GM18526 (cell line): ENCODE data around the gene PCCA.

Source experiments
- POLR2A ChIP-seq: IDR thresholded peaks from 3 replicates; pipeline ENCODE4 v1.6.1; 2011; ENCODE audit not compliant: insufficient read length; ENCODE audit errors: extremely low read depth

Gene PCCA

DNA sequence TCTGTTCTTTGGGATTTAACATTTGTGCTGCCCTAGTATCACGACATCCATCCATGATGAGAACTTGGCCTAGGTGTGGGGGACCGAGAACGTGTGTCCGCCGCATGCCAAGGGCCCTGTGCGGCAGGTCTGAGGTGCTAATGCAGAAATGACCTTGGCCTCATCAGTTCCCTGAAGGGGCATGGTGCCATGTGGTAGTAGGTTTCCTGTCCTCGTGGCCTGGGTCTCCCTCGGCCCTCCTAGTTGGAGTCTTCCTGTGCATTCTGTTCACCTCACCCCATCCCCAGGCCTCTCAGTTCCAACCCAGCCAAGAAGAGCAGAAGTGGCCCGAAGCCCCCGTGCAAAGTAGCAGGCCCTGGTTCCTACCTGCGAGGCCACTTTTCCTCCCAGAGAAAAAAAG is 439.9 kb downstream of the PCCA start:
- no peak for TF ChIP-seq POLR2A

DNA sequence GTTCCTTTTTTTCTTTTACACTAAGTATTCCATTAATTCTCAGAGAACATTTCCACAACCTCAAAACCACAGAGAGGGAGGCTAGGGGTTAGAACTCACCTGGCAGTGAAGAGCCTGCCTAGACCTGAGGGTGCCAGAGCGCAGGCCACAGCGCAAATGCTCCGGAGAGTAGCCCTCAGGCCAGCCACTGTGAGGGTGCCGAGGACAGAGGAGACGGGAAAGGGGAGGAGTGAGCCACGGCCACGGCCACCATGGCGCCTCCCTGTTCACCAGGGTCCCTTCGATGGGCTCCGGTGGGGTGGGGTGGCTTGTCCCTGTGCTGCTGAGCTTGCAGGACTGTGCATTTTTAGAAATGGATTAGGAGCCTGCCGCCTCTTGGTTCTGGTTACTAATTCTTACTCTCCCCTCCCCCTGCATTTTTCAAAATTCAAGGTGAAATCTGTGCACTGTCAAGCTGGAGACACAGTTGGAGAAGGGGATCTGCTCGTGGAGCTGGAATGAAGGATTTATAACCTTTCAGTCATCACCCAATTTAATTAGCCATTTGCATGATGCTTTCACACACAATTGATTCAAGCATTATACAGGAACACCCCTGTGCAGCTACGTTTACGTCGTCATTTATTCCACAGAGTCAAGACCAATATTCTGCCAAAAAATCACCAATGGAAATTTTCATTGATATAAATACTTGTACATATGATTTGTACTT is 440.9 kb downstream of the PCCA start:
- TF ChIP-seq POLR2A = no peak

GRCh38 chr13:100530671-100531213 is 441.8 kb downstream of the PCCA start:
- no peak for TF ChIP-seq POLR2A

DNA sequence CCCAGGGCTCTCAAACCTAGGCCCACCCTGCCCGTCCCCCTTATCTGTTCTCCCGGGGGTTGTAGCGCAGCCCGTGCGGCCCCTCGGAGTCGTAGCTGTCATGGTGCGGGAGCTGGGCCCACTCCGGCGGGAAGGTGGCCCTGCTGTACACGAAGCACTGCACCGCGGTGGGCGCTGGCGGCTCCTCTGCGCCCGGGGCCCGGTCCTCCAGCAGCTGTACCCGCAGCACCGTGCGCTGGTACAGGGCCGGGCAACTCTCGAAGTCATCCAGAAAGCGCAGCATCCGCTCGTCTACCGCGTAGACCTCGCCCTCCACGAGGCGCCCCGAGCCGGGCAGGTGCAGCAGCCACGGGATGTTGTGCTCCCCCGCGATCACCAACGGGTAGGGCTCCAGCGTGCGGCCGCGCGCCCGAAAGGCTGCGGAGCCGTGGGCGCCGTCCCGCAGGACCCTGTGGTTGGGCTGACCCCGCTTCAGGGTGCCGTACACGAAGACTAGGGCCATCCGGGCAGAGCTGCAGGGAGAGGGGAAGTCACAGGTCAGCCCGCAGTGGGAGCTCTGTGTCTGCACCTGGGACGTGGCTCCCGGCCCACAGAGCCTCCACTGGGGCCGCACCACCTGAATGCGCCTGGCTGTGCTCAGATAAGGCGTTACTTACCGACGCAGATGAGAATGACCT is 443.3 kb downstream of the PCCA start:
- TF ChIP-seq POLR2A = no peak

- TF ChIP-seq POLR2A = no peak
Measured at GRCh38 chr13:100532836-100533435, 444.0 kb downstream of the PCCA start.

DNA sequence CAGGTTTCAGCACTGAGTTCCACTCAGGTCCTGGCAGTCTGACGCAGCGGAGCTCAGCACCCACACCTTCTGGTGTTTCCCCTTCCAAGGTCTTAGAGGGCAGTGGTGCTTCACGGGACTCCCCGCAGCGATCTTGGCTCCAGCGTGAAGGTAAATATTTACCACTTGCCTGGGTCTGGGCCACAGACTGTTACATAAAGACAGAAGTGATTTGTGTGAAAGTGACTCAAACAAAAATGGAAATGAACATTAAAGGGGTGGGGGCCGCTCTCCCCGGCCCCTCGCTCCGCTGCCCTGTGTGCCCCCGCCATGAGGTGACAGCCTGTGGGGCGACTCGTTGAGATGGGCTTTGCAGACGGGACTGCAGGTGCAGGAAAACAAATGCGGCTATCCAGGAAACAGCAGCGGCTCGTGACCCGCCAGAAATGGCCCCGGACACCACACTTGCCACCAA is 444.7 kb downstream of the PCCA start:
- TF ChIP-seq POLR2A = no peak

- TF ChIP-seq POLR2A = no peak
Measured at GRCh38 chr13:100534147-100534843, 445.4 kb downstream of the PCCA start.

DNA sequence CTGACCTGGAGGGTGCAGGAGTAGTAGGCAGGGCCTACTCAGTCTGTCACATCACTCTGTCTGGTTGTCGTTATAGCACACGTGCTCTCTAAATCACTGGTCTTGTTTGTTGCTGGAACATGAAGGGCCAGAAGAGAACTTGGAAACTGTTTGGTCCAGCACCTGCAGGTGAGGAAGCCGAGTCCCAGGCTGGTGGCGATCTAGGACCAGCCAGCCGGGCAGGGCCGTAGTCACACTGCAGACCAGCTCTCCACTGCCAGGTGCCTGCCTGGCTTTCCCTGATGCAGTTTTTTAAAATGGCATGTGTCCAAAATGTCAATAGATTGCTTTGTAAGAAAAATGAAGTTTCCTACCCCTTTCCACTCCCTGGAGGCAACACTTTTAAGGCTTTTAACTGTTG is 446.0 kb downstream of the PCCA start:
- no peak for TF ChIP-seq POLR2A

- TF ChIP-seq POLR2A = no peak
Measured at GRCh38 chr13:100535426-100536135, 446.7 kb downstream of the PCCA start.

DNA sequence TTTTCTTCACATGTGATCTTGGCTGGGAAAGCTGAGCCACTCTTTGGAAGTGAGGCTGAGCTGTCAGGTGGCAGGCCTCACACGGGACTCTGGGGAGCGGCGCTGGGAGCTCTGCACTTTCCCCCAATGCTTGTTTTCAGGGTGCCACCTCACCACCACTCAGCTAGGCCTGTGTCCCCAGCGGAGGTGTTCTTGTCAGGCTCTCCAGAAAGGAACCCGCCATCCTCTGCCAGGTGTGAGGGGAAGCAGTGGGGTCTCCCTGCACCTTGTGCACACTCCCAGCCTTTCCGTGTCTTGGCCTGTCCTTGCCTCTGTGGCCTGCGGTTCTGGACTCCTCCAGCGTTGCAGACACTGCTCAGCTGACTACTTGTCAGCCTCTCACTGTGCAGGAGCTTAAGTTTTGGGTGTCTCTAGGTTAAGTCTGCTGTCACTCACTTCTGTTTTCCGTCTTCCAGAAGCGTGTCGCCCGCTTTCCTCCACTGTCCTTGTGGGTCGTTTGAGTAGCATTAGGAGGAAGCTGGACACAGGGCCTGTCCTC is 447.8 kb downstream of the PCCA start:
- TF ChIP-seq POLR2A = no peak

DNA sequence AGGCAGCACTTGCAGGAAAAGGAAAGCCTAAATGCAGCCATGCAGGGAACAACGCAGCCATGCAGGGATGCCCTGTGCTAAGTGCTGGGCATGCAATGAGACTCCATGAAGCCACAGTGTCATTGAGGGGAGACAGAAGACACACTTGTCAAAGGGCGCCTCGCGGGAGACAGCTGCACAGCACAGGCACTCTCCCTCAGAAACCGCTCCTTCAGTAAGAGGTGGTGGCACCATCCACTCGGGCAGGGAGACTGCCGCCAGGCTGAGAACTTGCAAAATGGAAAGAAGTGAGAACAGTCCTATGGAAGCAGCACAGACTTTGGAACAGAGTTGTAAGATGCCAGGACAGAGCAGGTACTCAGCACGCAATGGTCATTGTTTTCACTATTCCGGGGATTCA is 448.6 kb downstream of the PCCA start:
- no peak for TF ChIP-seq POLR2A

DNA sequence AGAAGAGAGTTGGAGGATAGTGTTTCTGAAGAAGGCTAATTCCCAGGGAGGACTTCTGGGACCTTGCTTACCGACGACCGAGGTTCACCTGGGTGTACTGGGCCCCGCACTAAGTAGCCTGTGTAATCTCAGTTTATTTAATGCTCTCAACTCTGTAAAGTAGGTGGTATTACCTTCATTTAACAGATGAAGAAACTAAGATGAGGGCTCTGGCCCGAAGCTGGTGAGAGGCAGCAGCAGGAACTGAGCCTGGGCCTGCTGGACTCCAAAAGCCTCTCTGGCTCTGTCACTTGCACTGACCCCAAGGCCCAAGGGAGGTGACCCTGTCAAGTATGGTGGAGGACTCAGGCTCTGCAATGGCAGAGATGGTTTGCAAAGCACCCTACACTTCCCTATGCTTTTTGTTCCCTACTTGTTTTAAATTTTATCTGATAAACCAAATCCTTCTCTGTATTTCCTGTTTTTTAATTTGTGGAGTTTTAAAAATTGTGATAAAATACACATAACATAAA is 449.1 kb downstream of the PCCA start:
- TF ChIP-seq POLR2A = no peak

GRCh38 chr13:100540621-100541020 is 451.7 kb downstream of the PCCA start:
- TF ChIP-seq POLR2A = no peak
